ENCODE data around the gene MARCKS.

Gene MARCKS

DNA sequence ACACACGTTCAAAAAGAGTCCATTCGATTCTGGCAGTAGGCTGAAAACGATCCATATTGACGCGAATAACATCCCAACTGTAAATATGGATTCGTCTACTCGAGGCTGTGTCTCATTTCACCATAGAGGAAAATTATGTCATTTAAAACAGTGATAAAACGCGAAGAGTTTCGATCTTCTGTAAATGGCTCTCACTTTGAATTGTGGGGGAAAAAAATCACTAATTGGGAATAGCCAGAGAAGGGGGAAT lies 845 bp upstream of the MARCKS start:
- Histone ChIP-seq H3K9me3 (ENCODE audit: control insufficient read depth, insufficient read depth, low read depth, low read length) (no peaks in the 10 kb centered on the region), H3K4me3 (ENCODE audit: low read depth, low read length) (peak overlapping the region; percentile 66), H3K36me3 (ENCODE audit: control insufficient read depth in 2 of 2, insufficient read depth in 1 of 2, low read length in 2 of 2) (peaks cover 0 to 9% of the 10 kb centered on the region in 2 experiments; a peak in 1 of 3 replicates), H3K4me1 (ENCODE audit: control insufficient read depth, insufficient read depth, low read length) (no peaks in the 10 kb centered on the region), H3K27ac (ENCODE audit: extremely low read depth, low read depth, low read length) (peak overlapping the region; percentile 99)
- ChIA-PET CTCF (interaction anchor here (0.9 to 1.1 kb wide), 4 partner anchors 9 to 430 kb away, joined by 3 to 4 read pairs (median 3); no protein-coding TSS in a partner anchor), POLR2A (interaction anchor here (1.4 to 2.4 kb wide), 2 partner anchors 14 to 220 kb away, joined by 6 to 10 read pairs; no protein-coding TSS in a partner anchor)
- TF ChIP-seq ZNF76 (tag by site-specific recombination; IDR thresholded peaks at IDR 0.05; ENCODE audit: borderline replicate concordance, low read depth) (0 out of 2 replicates have a peak, but pooled peaks have one; percentile 22), ZNF670 (tag by site-specific recombination; IDR thresholded peaks at IDR 0.05; ENCODE audit: low read depth) (no peak), ZNF16 (tag by site-specific recombination; IDR thresholded peaks at IDR 0.05; ENCODE audit: low read depth) (no peak), ZNF660 (tag by site-specific recombination; IDR thresholded peaks at IDR 0.05) (0 out of 2 replicates have a peak, but pooled peaks have one; percentile 6), ZNF37A (tag by site-specific recombination; IDR thresholded peaks at IDR 0.05) (no peak), ZBTB10 (tag by site-specific recombination; IDR thresholded peaks at IDR 0.05) (no peak), ZNF518A (tag by site-specific recombination; conservative IDR thresholded peaks at IDR 0.05; ENCODE audit: low read depth) (no peak), PRDM1 (tag by site-specific recombination; IDR thresholded peaks at IDR 0.05) (no peak), ZNF221 (tag by site-specific recombination; IDR thresholded peaks at IDR 0.05; ENCODE audit: borderline replicate concordance) (no peak), MEIS1 (CRISPR knock-in tag; IDR thresholded peaks at IDR 0.05; ENCODE audit: borderline replicate concordance) (no peak), KLF17 (tag by site-specific recombination; IDR thresholded peaks at IDR 0.05) (no peak), ZNF600 (tag by site-specific recombination; IDR thresholded peaks at IDR 0.05) (peak; percentile 84), SP3 (tag by site-specific recombination; IDR thresholded peaks at IDR 0.05) (no peak), ZNF266 (tag by site-specific recombination; IDR thresholded peaks at IDR 0.05; ENCODE audit: low read depth) (no peak), ZNF658 (tag by site-specific recombination; IDR thresholded peaks at IDR 0.05) (no peak), ZFP41 (tag by site-specific recombination; IDR thresholded peaks at IDR 0.05; ENCODE audit: borderline replicate concordance) (no peak), SP2 (tag by site-specific recombination; IDR thresholded peaks at IDR 0.05) (no peak)
- TF ChIP-seq, protein P1, sequence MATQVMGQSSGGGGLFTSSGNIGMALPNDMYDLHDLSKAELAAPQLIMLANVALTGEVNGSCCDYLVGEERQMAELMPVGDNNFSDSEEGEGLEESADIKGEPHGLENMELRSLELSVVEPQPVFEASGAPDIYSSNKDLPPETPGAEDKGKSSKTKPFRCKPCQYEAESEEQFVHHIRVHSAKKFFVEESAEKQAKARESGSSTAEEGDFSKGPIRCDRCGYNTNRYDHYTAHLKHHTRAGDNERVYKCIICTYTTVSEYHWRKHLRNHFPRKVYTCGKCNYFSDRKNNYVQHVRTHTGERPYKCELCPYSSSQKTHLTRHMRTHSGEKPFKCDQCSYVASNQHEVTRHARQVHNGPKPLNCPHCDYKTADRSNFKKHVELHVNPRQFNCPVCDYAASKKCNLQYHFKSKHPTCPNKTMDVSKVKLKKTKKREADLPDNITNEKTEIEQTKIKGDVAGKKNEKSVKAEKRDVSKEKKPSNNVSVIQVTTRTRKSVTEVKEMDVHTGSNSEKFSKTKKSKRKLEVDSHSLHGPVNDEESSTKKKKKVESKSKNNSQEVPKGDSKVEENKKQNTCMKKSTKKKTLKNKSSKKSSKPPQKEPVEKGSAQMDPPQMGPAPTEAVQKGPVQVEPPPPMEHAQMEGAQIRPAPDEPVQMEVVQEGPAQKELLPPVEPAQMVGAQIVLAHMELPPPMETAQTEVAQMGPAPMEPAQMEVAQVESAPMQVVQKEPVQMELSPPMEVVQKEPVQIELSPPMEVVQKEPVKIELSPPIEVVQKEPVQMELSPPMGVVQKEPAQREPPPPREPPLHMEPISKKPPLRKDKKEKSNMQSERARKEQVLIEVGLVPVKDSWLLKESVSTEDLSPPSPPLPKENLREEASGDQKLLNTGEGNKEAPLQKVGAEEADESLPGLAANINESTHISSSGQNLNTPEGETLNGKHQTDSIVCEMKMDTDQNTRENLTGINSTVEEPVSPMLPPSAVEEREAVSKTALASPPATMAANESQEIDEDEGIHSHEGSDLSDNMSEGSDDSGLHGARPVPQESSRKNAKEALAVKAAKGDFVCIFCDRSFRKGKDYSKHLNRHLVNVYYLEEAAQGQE (tag by site-specific recombination; IDR thresholded peaks at IDR 0.05): no peak
- TF ChIP-seq, protein P2, sequence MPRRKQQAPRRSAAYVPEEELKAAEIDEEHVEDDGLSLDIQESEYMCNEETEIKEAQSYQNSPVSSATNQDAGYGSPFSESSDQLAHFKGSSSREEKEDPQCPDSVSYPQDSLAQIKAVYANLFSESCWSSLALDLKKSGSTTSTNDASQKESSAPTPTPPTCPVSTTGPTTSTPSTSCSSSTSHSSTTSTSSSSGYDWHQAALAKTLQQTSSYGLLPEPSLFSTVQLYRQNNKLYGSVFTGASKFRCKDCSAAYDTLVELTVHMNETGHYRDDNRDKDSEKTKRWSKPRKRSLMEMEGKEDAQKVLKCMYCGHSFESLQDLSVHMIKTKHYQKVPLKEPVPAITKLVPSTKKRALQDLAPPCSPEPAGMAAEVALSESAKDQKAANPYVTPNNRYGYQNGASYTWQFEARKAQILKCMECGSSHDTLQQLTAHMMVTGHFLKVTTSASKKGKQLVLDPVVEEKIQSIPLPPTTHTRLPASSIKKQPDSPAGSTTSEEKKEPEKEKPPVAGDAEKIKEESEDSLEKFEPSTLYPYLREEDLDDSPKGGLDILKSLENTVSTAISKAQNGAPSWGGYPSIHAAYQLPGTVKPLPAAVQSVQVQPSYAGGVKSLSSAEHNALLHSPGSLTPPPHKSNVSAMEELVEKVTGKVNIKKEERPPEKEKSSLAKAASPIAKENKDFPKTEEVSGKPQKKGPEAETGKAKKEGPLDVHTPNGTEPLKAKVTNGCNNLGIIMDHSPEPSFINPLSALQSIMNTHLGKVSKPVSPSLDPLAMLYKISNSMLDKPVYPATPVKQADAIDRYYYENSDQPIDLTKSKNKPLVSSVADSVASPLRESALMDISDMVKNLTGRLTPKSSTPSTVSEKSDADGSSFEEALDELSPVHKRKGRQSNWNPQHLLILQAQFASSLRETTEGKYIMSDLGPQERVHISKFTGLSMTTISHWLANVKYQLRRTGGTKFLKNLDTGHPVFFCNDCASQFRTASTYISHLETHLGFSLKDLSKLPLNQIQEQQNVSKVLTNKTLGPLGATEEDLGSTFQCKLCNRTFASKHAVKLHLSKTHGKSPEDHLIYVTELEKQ (tag by site-specific recombination; IDR thresholded peaks at IDR 0.05; ENCODE audit: borderline replicate concordance): no peak
